Effector memory CD4-positive, alpha-beta T cell (primary cell): ENCODE data around the gene KIRREL3.

Source experiments
- DNase-seq, 3 donors: peaks; one replicate each; pipeline ENCODE4 v3.0.0-alpha.2; 2020
- H3K27ac ChIP-seq: 2 replicates; pipeline ENCODE4 v1.7.0; 2013; ENCODE audit warnings: mild to moderate bottlenecking, low read length, moderate library complexity; ENCODE audit not compliant: insufficient read depth, poor library complexity, severe bottlenecking
- H3K27me3 ChIP-seq: replicated peaks from 2 replicates; pipeline ENCODE4 v1.7.0; 2013; ENCODE audit warnings: mild to moderate bottlenecking, low read length; ENCODE audit not compliant: insufficient read depth, control insufficient read depth, poor library complexity, severe bottlenecking
- H3K36me3 ChIP-seq: 2 replicates; pipeline ENCODE4 v1.7.0; 2013; ENCODE audit warnings: mild to moderate bottlenecking, low read length, moderate library complexity; ENCODE audit not compliant: control insufficient read depth, insufficient read depth
- H3K4me1 ChIP-seq: 2 replicates; pipeline ENCODE4 v1.7.0; 2013; ENCODE audit warnings: low read length, mild to moderate bottlenecking; ENCODE audit not compliant: control insufficient read depth, insufficient read depth, poor library complexity, severe bottlenecking
- H3K4me3 ChIP-seq: 2 replicates; pipeline ENCODE4 v1.7.0; 2013; ENCODE audit warnings: low read length, low read depth, mild to moderate bottlenecking; ENCODE audit not compliant: insufficient read depth, poor library complexity, severe bottlenecking
- H3K9me3 ChIP-seq: 2 replicates; pipeline ENCODE4 v1.7.0; 2013; ENCODE audit warnings: mild to moderate bottlenecking, low read length, moderate library complexity; ENCODE audit not compliant: control insufficient read depth

Gene KIRREL3

DNA sequence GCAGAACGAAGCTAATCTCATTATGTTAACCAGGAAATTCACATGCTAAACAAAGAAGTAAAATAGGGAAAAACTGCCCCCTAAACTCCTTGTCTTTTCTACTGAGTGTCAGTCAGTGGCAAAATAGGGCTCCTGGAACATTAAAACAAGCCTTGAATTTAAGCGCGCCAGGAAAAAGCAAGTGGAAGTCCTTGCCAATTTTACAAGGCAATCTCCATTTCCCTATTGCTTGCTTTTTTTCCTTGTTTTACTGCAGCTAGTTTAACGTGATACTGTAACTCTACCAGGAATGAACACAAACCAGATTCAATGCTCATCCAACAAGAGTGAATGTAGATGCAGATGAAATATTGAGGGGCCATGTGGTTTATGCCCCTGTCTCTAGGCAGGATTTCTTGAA lies 28.1 kb upstream of the KIRREL3 start:
- H3K4me1 ChIP-seq: no peaks in the 10 kb centered on the region
- no peaks in the 10 kb centered on the region for H3K27me3 ChIP-seq
- H3K9me3 ChIP-seq: no peaks in the 10 kb centered on the region
- DNase-seq: no peak
- no peak overlapping the region for H3K27ac ChIP-seq
- H3K36me3 ChIP-seq: no peaks in the 10 kb centered on the region
- no peak overlapping the region for H3K4me3 ChIP-seq

DNA sequence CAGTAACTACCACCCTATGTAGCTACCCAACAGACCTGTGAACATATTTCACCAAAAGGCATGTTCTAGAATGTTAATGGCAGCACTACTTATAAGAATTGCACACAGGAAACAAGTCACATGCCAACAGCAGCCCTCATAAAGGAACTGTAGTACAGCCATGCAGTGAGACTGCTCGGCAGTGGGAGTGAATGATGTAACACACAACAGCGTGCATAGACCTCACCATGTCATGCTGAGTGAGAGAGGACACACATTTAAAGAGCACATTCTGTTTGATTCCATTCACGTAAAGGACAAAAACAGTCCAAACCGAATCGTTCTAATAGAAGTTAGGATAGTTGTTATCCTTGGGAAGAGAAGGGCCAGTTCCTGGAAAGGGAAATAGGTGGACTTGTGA lies 27.2 kb upstream of the KIRREL3 start:
- Histone ChIP-seq H3K27me3 (no peaks in the 10 kb centered on the region), H3K9me3 (no peaks in the 10 kb centered on the region), H3K4me3 (no peak overlapping the region), H3K4me1 (no peaks in the 10 kb centered on the region), H3K27ac (no peak overlapping the region), H3K36me3 (no peaks in the 10 kb centered on the region)
- DNase-seq: no peak

- H3K36me3 ChIP-seq: no peaks in the 10 kb centered on the region
- no peaks in the 10 kb centered on the region for H3K9me3 ChIP-seq
- H3K27ac ChIP-seq: no peak overlapping the region
- DNase-seq: no peak
- H3K4me3 ChIP-seq: no peak overlapping the region
- no peaks in the 10 kb centered on the region for H3K27me3 ChIP-seq
- H3K4me1 ChIP-seq: no peaks in the 10 kb centered on the region
These were observed 26.4 kb upstream of the KIRREL3 start for GRCh38 chr11:127027000-127027399.

DNA sequence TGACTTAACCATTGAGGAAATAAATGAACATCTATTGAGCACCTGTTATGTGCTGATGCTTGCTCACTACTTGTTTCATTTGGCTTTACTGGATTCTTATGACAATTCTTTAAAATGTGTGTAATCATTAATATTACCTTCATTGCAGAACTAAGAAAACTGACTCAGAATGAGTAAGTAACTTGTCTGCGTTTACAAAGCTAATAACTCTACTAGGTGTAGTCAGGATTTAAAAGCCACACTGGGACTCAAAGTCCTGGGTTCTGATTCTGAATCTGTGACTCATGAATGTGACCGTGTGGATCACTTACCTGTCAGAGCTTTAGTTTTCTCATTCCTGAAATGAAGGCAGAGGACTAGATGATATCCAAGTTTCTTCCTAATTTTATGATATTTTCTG lies 23.4 kb upstream of the KIRREL3 start:
- no peaks in the 10 kb centered on the region for H3K27me3 ChIP-seq
- H3K4me3 ChIP-seq: no peak overlapping the region
- DNase-seq: no peak
- H3K36me3 ChIP-seq: no peaks in the 10 kb centered on the region
- no peaks in the 10 kb centered on the region for H3K9me3 ChIP-seq
- H3K4me1 ChIP-seq: no peaks in the 10 kb centered on the region
- H3K27ac ChIP-seq: no peak overlapping the region

GRCh38 chr11:127018683-127019279 lies 18.2 kb upstream of the KIRREL3 start:
- Histone ChIP-seq H3K4me3 (no peak overlapping the region), H3K27me3 (no peaks in the 10 kb centered on the region), H3K4me1 (no peaks in the 10 kb centered on the region), H3K36me3 (no peaks in the 10 kb centered on the region), H3K27ac (no peak overlapping the region), H3K9me3 (no peaks in the 10 kb centered on the region)
- no peak for DNase-seq

- no peak overlapping the region for H3K4me3 ChIP-seq
- H3K9me3 ChIP-seq: no peaks in the 10 kb centered on the region
- no peak for DNase-seq
- H3K27me3 ChIP-seq: no peaks in the 10 kb centered on the region
- no peaks in the 10 kb centered on the region for H3K4me1 ChIP-seq
- H3K27ac ChIP-seq: no peak overlapping the region
- H3K36me3 ChIP-seq: no peaks in the 10 kb centered on the region
These were observed 16.9 kb upstream of the KIRREL3 start for GRCh38 chr11:127017482-127017881.

DNA sequence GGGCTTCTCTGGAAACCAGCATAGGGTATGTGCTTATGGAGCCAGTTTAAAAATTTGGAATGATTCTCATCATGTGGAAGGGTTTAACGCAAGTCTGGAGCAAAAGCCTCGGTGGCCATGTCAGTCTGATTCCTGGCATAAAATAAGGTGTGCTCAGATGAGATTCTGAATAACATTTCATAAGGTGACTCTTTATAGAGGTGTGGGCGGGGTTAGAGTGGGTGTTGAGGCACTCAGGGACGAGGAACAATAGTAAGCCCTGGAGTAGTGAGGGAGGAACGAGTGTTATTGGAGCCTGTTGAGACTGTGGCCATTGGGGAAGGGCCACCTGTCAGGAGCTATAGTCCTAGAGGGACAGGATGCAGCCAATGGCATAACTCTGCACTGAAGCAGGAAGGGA lies 13.0 kb upstream of the KIRREL3 start:
- no peaks in the 10 kb centered on the region for H3K9me3 ChIP-seq
- H3K27me3 ChIP-seq: no peaks in the 10 kb centered on the region
- H3K27ac ChIP-seq: no peak overlapping the region
- no peaks in the 10 kb centered on the region for H3K36me3 ChIP-seq
- no peak for DNase-seq
- no peaks in the 10 kb centered on the region for H3K4me1 ChIP-seq
- no peak overlapping the region for H3K4me3 ChIP-seq

DNA sequence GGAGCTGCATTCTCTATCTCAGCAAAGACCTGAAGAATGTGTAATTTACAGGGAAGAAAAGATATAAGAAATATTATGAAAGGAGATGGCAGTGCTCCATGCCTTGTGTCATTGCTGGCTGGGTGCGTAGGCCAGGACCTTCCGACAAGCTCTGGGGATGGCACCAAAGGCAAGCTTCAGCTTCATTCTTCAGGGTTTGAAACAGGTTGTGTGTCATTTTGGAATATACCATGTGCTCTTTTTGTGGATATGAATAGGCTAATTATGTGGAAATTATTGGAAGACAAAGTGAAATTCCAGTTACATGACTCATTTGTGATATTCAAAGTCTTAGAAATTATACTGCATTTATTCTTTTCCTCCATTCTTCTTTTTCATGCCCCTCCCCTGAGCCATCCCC lies 5.7 kb upstream of the KIRREL3 start:
- H3K27ac ChIP-seq: no peak overlapping the region
- no peaks in the 10 kb centered on the region for H3K4me1 ChIP-seq
- DNase-seq: no peak
- no peaks in the 10 kb centered on the region for H3K9me3 ChIP-seq
- no peak overlapping the region for H3K4me3 ChIP-seq
- H3K36me3 ChIP-seq: no peaks in the 10 kb centered on the region
- H3K27me3 ChIP-seq: peaks cover 5% of the 10 kb centered on the region

DNA sequence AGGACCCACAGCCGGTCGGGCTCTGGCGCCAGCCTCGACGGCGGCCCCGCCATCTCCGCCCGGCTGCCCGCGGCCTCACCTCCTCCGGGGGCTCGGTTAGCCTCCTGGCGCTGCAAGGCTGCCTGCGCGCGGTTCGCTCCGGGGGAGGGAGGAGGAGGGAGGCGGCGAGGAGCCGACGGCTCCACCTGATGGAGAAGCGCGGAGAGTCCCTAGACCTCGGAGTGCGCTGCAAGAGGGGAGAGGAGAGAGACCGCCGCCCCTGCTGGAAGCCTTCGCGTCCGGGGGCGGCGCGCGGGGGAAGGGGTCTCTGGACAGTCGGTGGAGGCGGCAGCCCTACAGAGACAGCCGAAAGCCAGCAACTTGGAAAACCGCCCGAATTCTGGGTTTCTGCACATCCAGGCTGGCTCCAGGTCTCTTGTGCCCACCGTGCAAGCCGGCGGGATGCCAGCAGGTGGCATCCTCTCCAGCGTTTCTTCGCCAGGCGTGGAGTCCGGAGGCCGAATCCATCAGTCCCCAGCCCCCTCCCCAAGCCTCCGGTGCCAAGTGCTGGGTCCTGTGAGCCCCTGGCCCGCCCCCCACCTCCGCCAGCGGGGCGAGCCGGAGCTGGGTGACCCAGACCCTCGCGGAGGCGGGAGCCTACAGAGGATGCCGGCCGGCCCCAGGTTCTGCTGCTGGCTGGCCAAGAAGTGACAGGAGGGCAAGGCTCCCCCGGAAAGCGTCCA lies 2.9 kb upstream of the KIRREL3 start:
- no peak overlapping the region for H3K27ac ChIP-seq
- DNase-seq: no peak
- no peaks in the 10 kb centered on the region for H3K36me3 ChIP-seq
- H3K4me3 ChIP-seq: no peak overlapping the region
- peaks cover 5% of the 10 kb centered on the region for H3K27me3 ChIP-seq
- H3K4me1 ChIP-seq: no peaks in the 10 kb centered on the region
- H3K9me3 ChIP-seq: no peaks in the 10 kb centered on the region

- Histone ChIP-seq H3K9me3 (no peaks in the 10 kb centered on the region), H3K27me3 (peaks cover 7% of the 10 kb centered on the region), H3K4me1 (no peaks in the 10 kb centered on the region), H3K4me3 (no peak overlapping the region), H3K27ac (no peak overlapping the region), H3K36me3 (no peaks in the 10 kb centered on the region)
- DNase-seq: no peak
These were observed 2.2 kb upstream of the KIRREL3 start for GRCh38 chr11:127002669-127003259.
